ENCODE data around the gene PTCSC3.

GRCh38 chr14:36198378-36198777, 21.9 kb upstream of the PTCSC3 start:
- no peak for TF ChIP-seq YY1 (IDR thresholded peaks at IDR 0.05; ENCODE audit: insufficient read depth, insufficient read length)
- no peak for TF ChIP-seq ZNF274 (IDR thresholded peaks at IDR 0.05; ENCODE audit: low read depth, low read length)
